ENCODE data around the gene ATG4B.

Gene ATG4B

GRCh38 chr2:241616168-241617125 lies 21.0 kb upstream of the ATG4B start:
- no peak for TF ChIP-seq CTCF (IDR thresholded peaks at IDR 0.05)

GRCh38 chr2:241617431-241618154 lies 19.9 kb upstream of the ATG4B start:
- TF ChIP-seq CTCF (IDR thresholded peaks at IDR 0.05), result no peak

GRCh38 chr2:241618296-241618805 lies 19.1 kb upstream of the ATG4B start:
- TF ChIP-seq CTCF (IDR thresholded peaks at IDR 0.05), result no peak

- TF ChIP-seq CTCF (IDR thresholded peaks at IDR 0.05), result no peak
Observed at GRCh38 chr2:241618829-241619228, 18.7 kb upstream of the ATG4B start.

GRCh38 chr2:241619597-241620418 lies 17.7 kb upstream of the ATG4B start:
- TF ChIP-seq CTCF (IDR thresholded peaks at IDR 0.05), result no peak

GRCh38 chr2:241620419-241620769 lies 17.1 kb upstream of the ATG4B start:
- TF ChIP-seq CTCF (IDR thresholded peaks at IDR 0.05), result no peak

- TF ChIP-seq CTCF (IDR thresholded peaks at IDR 0.05), result no peak
Observed at GRCh38 chr2:241627675-241628074, 9.8 kb upstream of the ATG4B start.
